Karpas-422 (cell line): ENCODE measurements around the gene ZNF169. TPM values are rescaled to one million over a fixed set of nuclear protein-coding genes. Genes with fewer than 3 reads are reported as not detected.
"Not testable (repeated sequence)": the region's sequence is repeated elsewhere in the genome, so short reads cannot be mapped to it uniquely, and the experiment has no call there.

Source experiments
- DNase-seq: peaks from one replicate; pipeline ENCODE4 v3.0.0-alpha.2; 2015
- H2AFZ ChIP-seq: fragments of 200-600 bp; sonication (generic); 2 replicates; pipeline ENCODE4 v1.6.1; 2014; ENCODE audit warnings: antibody characterized with exemption, low read length, mixed read lengths
- H3K27ac ChIP-seq: fragments of 200-600 bp; sonication (generic); 2 replicates; pipeline ENCODE4 v1.5.1; 2014; ENCODE audit warnings: mild to moderate bottlenecking, low read length, moderate library complexity
- H3K27me3 ChIP-seq: fragments of 200-600 bp; sonication (generic); 2 replicates; pipeline ENCODE4 v1.6.1; 2014; ENCODE audit warnings: low read length, mixed read lengths
- H3K36me3 ChIP-seq: fragments of 200-600 bp; sonication (generic); 2 replicates; pipeline ENCODE4 v1.6.1; 2014; ENCODE audit warnings: low read length, mixed read lengths; ENCODE audit not compliant: insufficient read depth
- H3K4me1 ChIP-seq: fragments of 200-600 bp; sonication (generic); 2 replicates; pipeline ENCODE4 v1.6.1; 2014; ENCODE audit warnings: mild to moderate bottlenecking, low read length, mixed read lengths
- H3K4me2 ChIP-seq: fragments of 200-600 bp; sonication (generic); 2 replicates; pipeline ENCODE4 v1.6.1; 2014; ENCODE audit warnings: low read length, low read depth, mild to moderate bottlenecking; ENCODE audit not compliant: poor library complexity, severe bottlenecking
- H3K4me3 ChIP-seq: fragments of 200-600 bp; sonication (generic); 2 replicates; pipeline ENCODE4 v1.5.1; 2014; ENCODE audit warnings: mild to moderate bottlenecking, antibody characterized with exemption, low read length, mixed read lengths
- H3K79me2 ChIP-seq: fragments of 200-600 bp; sonication (generic); 2 replicates; pipeline ENCODE4 v1.6.1; 2014; ENCODE audit warnings: mild to moderate bottlenecking, low read length, mixed read lengths
- H3K9ac ChIP-seq: fragments of 200-600 bp; sonication (generic); 2 replicates; pipeline ENCODE4 v1.6.0; 2014; ENCODE audit warnings: low read length
- H3K9me2 ChIP-seq: fragments of 200-600 bp; sonication (generic), shearing (Covaris generic); replicated peaks from 2 replicates; pipeline ENCODE4 v1.6.0; 2014; ENCODE audit warnings: mild to moderate bottlenecking, low read length, moderate library complexity; ENCODE audit not compliant: insufficient read depth
- H3K9me3 ChIP-seq: fragments of 300-700, 200-600 bp; sonication (generic); 2 replicates; pipeline ENCODE4 v1.6.1; 2014; ENCODE audit warnings: low read length, mixed read lengths
- H4K20me1 ChIP-seq: fragments of 200-600 bp; sonication (generic); 2 replicates; pipeline ENCODE4 v1.6.1; 2014; ENCODE audit warnings: mild to moderate bottlenecking, antibody characterized with exemption, low read length, low read depth; ENCODE audit not compliant: insufficient read depth
- total RNA-seq: library from RNA; depleted of rRNA; stranded (reverse); fragments of >200 nt; shearing (Covaris generic); gene quantifications from 2 replicates; pipeline ENCODE4 v1.2.3, GENCODE V29; 2014; ENCODE audit warnings: low replicate concordance

ZNF169 gene
- total RNA-seq, 1 experiment from 2014 or later: 37.8 TPM

DNA sequence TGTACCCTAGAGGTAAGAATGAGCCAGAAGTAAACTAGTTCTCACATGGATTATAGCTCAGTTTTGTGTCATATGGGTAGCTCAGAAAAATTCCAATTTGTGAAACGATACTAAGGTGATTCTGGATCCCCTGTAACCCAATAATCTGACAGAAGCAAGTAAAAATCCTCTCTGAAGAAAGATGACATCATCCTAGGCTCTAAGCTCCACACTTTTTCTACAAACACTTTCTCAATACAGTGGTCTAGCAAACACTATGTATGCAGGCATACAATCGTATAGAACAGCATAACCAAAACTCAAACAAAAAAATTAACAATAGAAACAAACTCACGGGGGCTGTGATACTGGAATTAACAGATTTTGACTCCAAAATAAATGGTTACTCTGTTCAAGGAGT, 26.7 kb upstream of the ZNF169 start:
- no peaks in the 10 kb centered on the region for H3K9me3 ChIP-seq
- no peak overlapping the region for H3K9ac ChIP-seq
- H3K79me2 ChIP-seq: no peaks in the 10 kb centered on the region
- H3K36me3 ChIP-seq: no peaks in the 10 kb centered on the region
- no peaks in the 10 kb centered on the region for H3K27me3 ChIP-seq
- no peaks in the 10 kb centered on the region for H4K20me1 ChIP-seq
- H3K27ac ChIP-seq: no peak overlapping the region
- no peaks in the 10 kb centered on the region for H3K4me1 ChIP-seq
- H3K4me3 ChIP-seq: no peak overlapping the region
- no peak for DNase-seq
- H3K9me2 ChIP-seq: no peaks in the 10 kb centered on the region
- no peak overlapping the region for H3K4me2 ChIP-seq
- H2AFZ ChIP-seq: no peak overlapping the region

GRCh38 chr9:94241098-94241497, 18.0 kb upstream of the ZNF169 start:
- DNase-seq, H2AFZ ChIP-seq, H3K4me2 ChIP-seq: not testable (repeated sequence)

DNA sequence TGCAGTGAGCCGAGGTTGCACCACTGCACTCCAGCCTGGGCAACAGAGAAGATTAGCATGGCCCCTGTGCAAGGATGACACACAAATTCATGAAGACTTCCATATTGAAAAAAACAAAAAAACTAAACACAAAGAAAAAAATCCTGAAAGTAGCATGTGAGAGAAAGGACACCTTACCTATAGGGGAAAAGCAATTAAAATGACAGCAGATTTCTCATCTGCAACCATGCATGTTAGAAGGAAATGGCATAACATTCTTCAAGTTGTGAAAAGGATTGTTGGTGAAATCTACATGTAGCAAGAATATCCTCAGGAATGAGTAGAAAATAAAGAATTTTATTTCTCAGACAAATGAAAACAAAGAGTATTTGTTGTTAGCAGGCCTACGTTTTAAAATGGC, 13.4 kb upstream of the ZNF169 start:
- Histone ChIP-seq H3K9me3 (no peaks in the 10 kb centered on the region), H3K27me3 (no peaks in the 10 kb centered on the region), H3K4me3 (no peak overlapping the region), H4K20me1 (no peaks in the 10 kb centered on the region), H3K36me3 (no peaks in the 10 kb centered on the region), H3K79me2 (no peaks in the 10 kb centered on the region), H3K9me2 (no peaks in the 10 kb centered on the region), H3K4me1 (no peaks in the 10 kb centered on the region), H3K4me2 (no peak overlapping the region), H2AFZ (no peak overlapping the region), H3K27ac (no peak overlapping the region), H3K9ac (no peak overlapping the region)
- DNase-seq: no peak

More at GRCh38 chr9:94241098-94241497, 18.0 kb upstream of the ZNF169 start:
- not testable (repeated sequence) for H3K9ac ChIP-seq, H3K9me2 ChIP-seq, H3K4me1 ChIP-seq, H3K27ac ChIP-seq, H3K9me3 ChIP-seq, H3K4me3 ChIP-seq, H3K79me2 ChIP-seq, H4K20me1 ChIP-seq, H3K36me3 ChIP-seq, H3K27me3 ChIP-seq

- H3K4me1 ChIP-seq: no peaks in the 10 kb centered on the region
- H3K4me3 ChIP-seq: no peak overlapping the region
- H3K9me3 ChIP-seq: no peaks in the 10 kb centered on the region
- no peak for DNase-seq
- H3K27ac ChIP-seq: no peak overlapping the region
- H3K9me2 ChIP-seq: no peaks in the 10 kb centered on the region
- H3K9ac ChIP-seq: no peak overlapping the region
- no peak overlapping the region for H3K4me2 ChIP-seq
- no peaks in the 10 kb centered on the region for H4K20me1 ChIP-seq
- H3K79me2 ChIP-seq: no peaks in the 10 kb centered on the region
- no peaks in the 10 kb centered on the region for H3K36me3 ChIP-seq
- no peak overlapping the region for H2AFZ ChIP-seq
- H3K27me3 ChIP-seq: no peaks in the 10 kb centered on the region
These were observed 8.6 kb upstream of the ZNF169 start for GRCh38 chr9:94250456-94250855.

DNA sequence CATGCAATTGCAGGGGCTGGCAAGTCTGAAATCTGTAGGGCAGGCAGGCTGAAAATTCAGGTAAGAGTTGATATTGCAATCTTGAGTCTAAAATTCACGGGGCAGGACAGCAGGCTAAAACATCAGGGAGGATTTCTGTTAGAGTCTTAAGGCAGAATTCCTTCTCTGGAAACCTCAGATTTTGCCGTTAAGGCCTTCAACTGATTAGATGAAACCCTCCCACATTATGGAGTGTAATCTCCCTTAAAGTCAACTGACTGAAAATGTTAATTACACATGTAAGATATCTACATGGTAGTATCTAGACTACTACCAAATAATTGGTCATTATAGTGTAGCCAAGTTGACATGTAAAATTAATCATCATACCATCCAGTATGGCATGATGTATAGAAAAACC, 3.1 kb upstream of the ZNF169 start:
- Histone ChIP-seq H3K9me2 (no peaks in the 10 kb centered on the region), H3K4me1 (peaks cover 11% of the 10 kb centered on the region), H3K27me3 (no peaks in the 10 kb centered on the region), H3K9me3 (no peaks in the 10 kb centered on the region), H2AFZ (no peak overlapping the region), H3K9ac (no peak overlapping the region), H3K4me3 (no peak overlapping the region), H3K27ac (no peak overlapping the region), H3K4me2 (no peak overlapping the region), H3K36me3 (no peaks in the 10 kb centered on the region), H4K20me1 (no peaks in the 10 kb centered on the region), H3K79me2 (peaks cover 19% of the 10 kb centered on the region)
- no peak for DNase-seq

DNA sequence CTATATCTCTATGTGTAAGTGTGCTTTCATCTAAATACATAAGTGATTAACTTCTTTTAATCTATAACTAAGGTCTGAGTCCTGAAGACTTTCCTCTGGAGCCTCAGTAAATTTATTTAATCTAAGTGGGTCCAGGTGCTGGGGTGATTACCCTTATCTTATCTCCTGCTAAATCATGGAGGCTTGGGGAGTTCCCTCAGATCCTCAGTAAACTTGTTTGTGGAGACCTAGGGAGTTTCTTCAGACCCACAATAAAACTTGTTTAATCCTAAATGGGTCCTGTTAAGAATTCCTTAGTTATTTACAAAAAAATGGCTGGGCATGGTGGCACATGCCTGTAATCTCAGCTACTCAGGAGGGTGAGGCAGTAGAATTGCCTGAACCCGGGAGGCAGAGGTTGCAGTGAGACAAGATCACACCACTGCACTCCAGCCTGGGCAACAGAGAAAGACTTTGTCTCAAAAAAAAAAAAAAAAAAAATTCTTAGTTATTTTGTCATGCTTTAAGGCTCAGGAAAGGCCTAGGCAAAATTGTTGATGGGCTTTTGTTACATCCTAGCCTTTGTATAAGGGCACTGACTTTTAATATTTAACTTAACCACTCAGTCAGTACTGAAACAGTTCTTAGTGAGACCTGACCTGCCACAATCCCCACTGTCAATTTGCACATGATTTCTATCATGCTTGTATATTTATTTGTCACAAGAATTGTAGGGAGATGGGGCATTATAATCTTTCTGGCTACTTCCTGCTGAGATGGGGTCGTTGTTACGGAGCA, 6.7 kb downstream of the ZNF169 start:
- H2AFZ ChIP-seq, H4K20me1 ChIP-seq, H3K9me2 ChIP-seq, H3K4me2 ChIP-seq, H3K9ac ChIP-seq, H3K27ac ChIP-seq, DNase-seq, H3K27me3 ChIP-seq, H3K4me3 ChIP-seq, H3K4me1 ChIP-seq, H3K9me3 ChIP-seq: not testable (repeated sequence)
- Histone ChIP-seq H3K36me3 (peaks cover 14% of the 10 kb centered on the region), H3K79me2 (peaks cover 91% of the 10 kb centered on the region)

DNA sequence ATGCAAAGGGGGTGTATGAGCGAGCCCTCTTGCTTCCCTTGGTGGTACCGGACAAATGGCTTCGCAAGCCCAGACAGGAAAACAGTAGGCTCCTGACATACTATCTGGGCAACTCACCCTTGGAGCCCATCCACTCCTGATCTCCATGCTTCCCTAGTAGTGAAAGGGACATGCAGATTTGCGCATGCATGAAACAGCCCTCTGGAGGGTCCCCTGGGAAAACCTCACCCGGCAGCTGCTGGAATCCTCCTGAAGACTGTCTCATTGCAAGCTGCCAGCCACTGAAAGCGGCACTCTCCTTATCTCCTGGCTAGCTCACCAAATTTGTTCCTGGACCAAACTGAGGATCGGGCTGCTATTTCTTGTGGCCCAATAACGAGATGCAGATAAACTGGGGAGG, 10.2 kb downstream of the ZNF169 start:
- no peak overlapping the region for H3K4me2 ChIP-seq

DNA sequence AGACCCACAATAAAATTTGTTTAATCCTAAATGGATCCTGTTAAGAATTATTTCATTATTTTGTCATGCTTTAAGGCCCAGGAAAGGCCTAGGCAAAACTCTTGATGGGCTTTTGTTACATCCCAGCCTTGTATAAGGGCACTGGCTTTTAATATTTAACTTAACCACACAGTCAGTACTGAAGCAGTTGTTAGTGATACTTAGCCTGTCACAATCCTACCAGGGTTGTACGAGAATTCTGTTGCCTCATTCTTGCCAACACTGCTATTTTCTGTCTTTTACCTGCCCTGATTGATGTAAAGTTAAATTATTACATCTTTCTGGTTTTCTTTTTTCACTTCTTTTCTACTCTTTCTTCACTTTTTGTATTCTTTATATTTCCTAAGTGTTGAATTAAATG, 10.9 kb downstream of the ZNF169 start:
- Histone ChIP-seq H3K9ac (no peak overlapping the region), H3K9me2 (no peaks in the 10 kb centered on the region), H3K36me3 (peaks cover 4% of the 10 kb centered on the region), H3K4me3 (no peak overlapping the region), H4K20me1 (no peaks in the 10 kb centered on the region), H3K9me3 (0 out of 2 replicates have a peak, but pooled peaks cover 3% of the 10 kb centered on the region), H3K4me2 (no peak overlapping the region), H3K27me3 (no peaks in the 10 kb centered on the region), H3K27ac (no peak overlapping the region), H3K4me1 (no peaks in the 10 kb centered on the region), H2AFZ (no peak overlapping the region), H3K79me2 (peaks cover 87% of the 10 kb centered on the region)
- DNase-seq: no peak

More for the DNA sequence above, 10.2 kb downstream of the ZNF169 start:
- DNase-seq: no peak
- no peak overlapping the region for H3K27ac ChIP-seq
- H2AFZ ChIP-seq: no peak overlapping the region
- no peaks in the 10 kb centered on the region for H3K9me2 ChIP-seq
- H3K36me3 ChIP-seq: peaks cover 7% of the 10 kb centered on the region
- no peaks in the 10 kb centered on the region for H3K27me3 ChIP-seq
- H4K20me1 ChIP-seq: no peaks in the 10 kb centered on the region
- peaks cover 87% of the 10 kb centered on the region for H3K79me2 ChIP-seq
- 0 out of 2 replicates have a peak, but pooled peaks cover 3% of the 10 kb centered on the region for H3K9me3 ChIP-seq
- H3K4me3 ChIP-seq: no peak overlapping the region
- H3K9ac ChIP-seq: no peak overlapping the region
- H3K4me1 ChIP-seq: no peaks in the 10 kb centered on the region
